Stimulated activated CD8-positive, alpha-beta memory T cell treated with anti-CD3 and anti-CD28 coated beads, Interleukin-4, amount 100 ng/mL, for 24 hours (primary cell): ENCODE data around the gene DLG2.
"Not testable (repeated sequence)": the region's sequence is repeated elsewhere in the genome, so short reads cannot be mapped to it uniquely, and the experiment has no call there.

Source experiments
- DNase-seq: peaks from one replicate; pipeline ENCODE4 v3.0.0-alpha.2; 2020; ENCODE audit warnings: low read depth

DLG2 gene

GRCh38 chr11:84899740-84900139 lies 727.4 kb downstream of the DLG2 start:
- no peak for DNase-seq

GRCh38 chr11:84899134-84899533 lies 728.0 kb downstream of the DLG2 start:
- DNase-seq: no peak

- DNase-seq: no peak
These were observed 732.5 kb downstream of the DLG2 start for GRCh38 chr11:84894666-84895065.

- DNase-seq: no peak
These were observed 736.5 kb downstream of the DLG2 start for GRCh38 chr11:84890676-84891075.

GRCh38 chr11:84889556-84889955 lies 737.6 kb downstream of the DLG2 start:
- no peak for DNase-seq

- no peak for DNase-seq
These were observed 740.0 kb downstream of the DLG2 start for GRCh38 chr11:84887055-84887629.

- DNase-seq: no peak
These were observed 740.8 kb downstream of the DLG2 start for GRCh38 chr11:84886344-84886743.

- no peak for DNase-seq
These were observed 742.3 kb downstream of the DLG2 start for GRCh38 chr11:84884836-84885235.

GRCh38 chr11:84882056-84882455 lies 745.1 kb downstream of the DLG2 start:
- no peak for DNase-seq

- DNase-seq: no peak
These were observed 756.0 kb downstream of the DLG2 start for GRCh38 chr11:84871116-84871515.

GRCh38 chr11:84870486-84870885 lies 756.7 kb downstream of the DLG2 start:
- no peak for DNase-seq

- no peak for DNase-seq
These were observed 760.2 kb downstream of the DLG2 start for GRCh38 chr11:84866922-84867321.

GRCh38 chr11:84865791-84866535 lies 761.2 kb downstream of the DLG2 start:
- DNase-seq: no peak

- no peak for DNase-seq
These were observed 761.9 kb downstream of the DLG2 start for GRCh38 chr11:84865257-84865656.

- no peak for DNase-seq
These were observed 769.4 kb downstream of the DLG2 start for GRCh38 chr11:84857746-84858145.

- DNase-seq: no peak
These were observed 771.5 kb downstream of the DLG2 start for GRCh38 chr11:84855508-84856245.

GRCh38 chr11:84854498-84854880 lies 772.7 kb downstream of the DLG2 start:
- DNase-seq: no peak

GRCh38 chr11:84853841-84854497 lies 773.2 kb downstream of the DLG2 start:
- no peak for DNase-seq

- DNase-seq: no peak
These were observed 779.3 kb downstream of the DLG2 start for GRCh38 chr11:84847842-84848241.

GRCh38 chr11:84840201-84840600 lies 786.9 kb downstream of the DLG2 start:
- not testable (repeated sequence) for DNase-seq

- no peak for DNase-seq
These were observed 789.6 kb downstream of the DLG2 start for GRCh38 chr11:84837402-84838069.

GRCh38 chr11:84836371-84836770 lies 790.8 kb downstream of the DLG2 start:
- no peak for DNase-seq
